Activated effector memory CD4-positive, alpha-beta T cell treated with anti-CD3 and anti-CD28 coated beads, Interleukin-2, amount 50 U/mL, for 16 hours (primary cell): ENCODE data around the gene COL18A1.
"Not testable (repeated sequence)": the region's sequence is repeated elsewhere in the genome, so short reads cannot be mapped to it uniquely, and the experiment has no call there.

Source experiments
- DNase-seq: peaks from one replicate; pipeline ENCODE4 v3.0.0-alpha.2; 2020

Gene COL18A1

GRCh38 chr21:45442686-45443594 lies 38.0 kb downstream of the COL18A1 start:
- not testable (repeated sequence) for DNase-seq

GRCh38 chr21:45443595-45444181 lies 38.7 kb downstream of the COL18A1 start:
- no peak for DNase-seq

- DNase-seq = no peak
Observed at GRCh38 chr21:45444385-45444784, 39.4 kb downstream of the COL18A1 start.

GRCh38 chr21:45445369-45445768 lies 40.4 kb downstream of the COL18A1 start:
- no peak for DNase-seq

- no peak for DNase-seq
Observed at GRCh38 chr21:45447821-45448220, 42.9 kb downstream of the COL18A1 start.

GRCh38 chr21:45448283-45448809 lies 43.4 kb downstream of the COL18A1 start:
- DNase-seq = no peak

GRCh38 chr21:45448810-45449657 lies 44.1 kb downstream of the COL18A1 start:
- no peak for DNase-seq

- DNase-seq = no peak
Observed at GRCh38 chr21:45449658-45450422, 44.9 kb downstream of the COL18A1 start.

GRCh38 chr21:45450423-45451090 lies 45.6 kb downstream of the COL18A1 start:
- no peak for DNase-seq

- no peak for DNase-seq
Observed at GRCh38 chr21:45451091-45451740, 46.3 kb downstream of the COL18A1 start.

- no peak for DNase-seq
Observed at GRCh38 chr21:45451771-45452182, 46.8 kb downstream of the COL18A1 start.

GRCh38 chr21:45452696-45453307 lies 47.8 kb downstream of the COL18A1 start:
- DNase-seq = no peak

GRCh38 chr21:45453308-45453950 lies 48.5 kb downstream of the COL18A1 start:
- DNase-seq = no peak

- DNase-seq = no peak
Observed at GRCh38 chr21:45454060-45454925, 49.3 kb downstream of the COL18A1 start.

GRCh38 chr21:45454926-45455673 lies 50.1 kb downstream of the COL18A1 start:
- no peak for DNase-seq

GRCh38 chr21:45455674-45456583 lies 51.0 kb downstream of the COL18A1 start:
- no peak for DNase-seq

GRCh38 chr21:45456584-45457160 lies 51.7 kb downstream of the COL18A1 start:
- DNase-seq = no peak
